HepG2 (cell line): ENCODE measurements around the gene UCKL1. TPM values are rescaled to one million over a fixed set of nuclear protein-coding genes. Genes with fewer than 3 reads are reported as not detected.
A peak's percentile ranks its signal among the peaks of the same experiment; 100 is the strongest.

Source experiments
- ATAD3A ChIP-seq: sonication (generic); formaldehyde crosslinking; IDR thresholded peaks from 2 replicates; pipeline ENCODE4 v1.4.0; 2020; ENCODE audit warnings: missing genetic modification reagents
- DRAP1 ChIP-seq: IDR thresholded peaks from 2 replicates; pipeline ENCODE4 v1.6.1; 2016; ENCODE audit warnings: missing genetic modification reagents, missing compliant biosample characterization
- HOXA3 ChIP-seq: sonication (generic); formaldehyde crosslinking; IDR thresholded peaks from 2 replicates; pipeline ENCODE4 v1.5.0; 2020; ENCODE audit warnings: missing genetic modification reagents
- NBN ChIP-seq: fragments of 450-650 bp; conservative IDR thresholded peaks from 2 replicates; pipeline ENCODE4 v1.6.1; 2017
- ONECUT2 ChIP-seq: sonication (generic); formaldehyde crosslinking; IDR thresholded peaks from 2 replicates; pipeline ENCODE4 v1.4.0; 2020; ENCODE audit warnings: missing genetic modification reagents
- THYN1 ChIP-seq: sonication (generic); formaldehyde crosslinking; IDR thresholded peaks from 2 replicates; pipeline ENCODE4 v1.8.1; 2023; ENCODE audit warnings: low read depth, mild to moderate bottlenecking, moderate library complexity, missing genetic modification reagents, borderline replicate concordance
- XBP1 ChIP-seq: sonication (generic); formaldehyde crosslinking; IDR thresholded peaks from 2 replicates; pipeline ENCODE4 v1.5.0; 2020; ENCODE audit warnings: missing genetic modification reagents
- ZBTB42 ChIP-seq: sonication (generic); formaldehyde crosslinking; IDR thresholded peaks from 2 replicates; pipeline ENCODE4 v1.5.0; 2020; ENCODE audit warnings: mild to moderate bottlenecking, missing genetic modification reagents
- ZBTB7A ChIP-seq: sonication (generic); formaldehyde crosslinking; IDR thresholded peaks from 2 replicates; pipeline ENCODE4 v1.8.0; 2022; ENCODE audit warnings: mild to moderate bottlenecking, missing genetic modification reagents
- ZNF253 ChIP-seq: sonication (generic); formaldehyde crosslinking; IDR thresholded peaks from 2 replicates; pipeline ENCODE4 v1.8.0; 2022; ENCODE audit warnings: mild to moderate bottlenecking, missing genetic modification reagents, borderline replicate concordance
- ZNF552 ChIP-seq: sonication (generic); formaldehyde crosslinking; IDR thresholded peaks from 2 replicates; pipeline ENCODE4 v1.9.0; 2022; ENCODE audit warnings: missing genetic modification reagents, mild to moderate bottlenecking, borderline replicate concordance
- ZNF841 ChIP-seq: sonication (generic); formaldehyde crosslinking; IDR thresholded peaks from 2 replicates; pipeline ENCODE4 v1.8.1; 2023; ENCODE audit warnings: missing genetic modification reagents, borderline replicate concordance
- polyA plus RNA-seq, 8 experiments: library from polyadenylated mRNA; depleted of rRNA in 3 of 8; stranded (reverse) in 7 of 8; unstranded in 1 of 8; fragments of >200 nt; fragmentation: Illumina TruSeq in 4 of 8; extraction: Trizol in 4 of 8; gene quantifications; 2 replicates each; pipeline versions ENCODE4 v1.2.1 to v1.2.3, GENCODE V29; 2011 to 2016; ENCODE audit warnings: low read depth in 4 of 8, missing spikeins in 1 of 8, mixed read lengths in 1 of 8; ENCODE audit not compliant: insufficient read depth in 1 of 8
- total RNA-seq, 5 experiments: library from RNA; depleted of rRNA; stranded (reverse); fragments of >200 nt; fragmentation: Illumina TruSeq; extraction: Trizol; gene quantifications; 2 replicates each; pipeline ENCODE4 v1.2.3, GENCODE V29; 2016; ENCODE audit warnings: low read depth in 1 of 5
- TF ChIP-seq, protein P1 (sequence below): sonication (generic); formaldehyde crosslinking; IDR thresholded peaks from 2 replicates; pipeline ENCODE4 v1.9.0; 2021; ENCODE audit warnings: missing genetic modification reagents, borderline replicate concordance
- TF ChIP-seq, protein P2 (sequence below): sonication (generic); formaldehyde crosslinking; conservative IDR thresholded peaks from 2 replicates; pipeline ENCODE4 v1.5.0; 2020; ENCODE audit warnings: missing genetic modification reagents
- TF ChIP-seq, protein P3 (sequence below): sonication (generic); formaldehyde crosslinking; IDR thresholded peaks from 2 replicates; pipeline ENCODE4 v1.4.0; 2020; ENCODE audit warnings: mild to moderate bottlenecking, low read depth, missing genetic modification reagents
- TF ChIP-seq, protein P4 (sequence below): sonication (generic); formaldehyde crosslinking; IDR thresholded peaks from 2 replicates; pipeline ENCODE4 v1.9.0; 2021; ENCODE audit warnings: missing genetic modification reagents, mild to moderate bottlenecking, borderline replicate concordance
- TF ChIP-seq, protein P5 (sequence below): sonication (generic); formaldehyde crosslinking; IDR thresholded peaks from 2 replicates; pipeline ENCODE4 v1.4.0; 2020; ENCODE audit warnings: missing genetic modification reagents

UCKL1 gene
- total and polyA plus RNA-seq, 2 of the 13 experiments (the other 11 are each of a cell fraction or from before 2014, with no cell fraction given) = 50.2 to 126 TPM

- TF ChIP-seq, protein P1, sequence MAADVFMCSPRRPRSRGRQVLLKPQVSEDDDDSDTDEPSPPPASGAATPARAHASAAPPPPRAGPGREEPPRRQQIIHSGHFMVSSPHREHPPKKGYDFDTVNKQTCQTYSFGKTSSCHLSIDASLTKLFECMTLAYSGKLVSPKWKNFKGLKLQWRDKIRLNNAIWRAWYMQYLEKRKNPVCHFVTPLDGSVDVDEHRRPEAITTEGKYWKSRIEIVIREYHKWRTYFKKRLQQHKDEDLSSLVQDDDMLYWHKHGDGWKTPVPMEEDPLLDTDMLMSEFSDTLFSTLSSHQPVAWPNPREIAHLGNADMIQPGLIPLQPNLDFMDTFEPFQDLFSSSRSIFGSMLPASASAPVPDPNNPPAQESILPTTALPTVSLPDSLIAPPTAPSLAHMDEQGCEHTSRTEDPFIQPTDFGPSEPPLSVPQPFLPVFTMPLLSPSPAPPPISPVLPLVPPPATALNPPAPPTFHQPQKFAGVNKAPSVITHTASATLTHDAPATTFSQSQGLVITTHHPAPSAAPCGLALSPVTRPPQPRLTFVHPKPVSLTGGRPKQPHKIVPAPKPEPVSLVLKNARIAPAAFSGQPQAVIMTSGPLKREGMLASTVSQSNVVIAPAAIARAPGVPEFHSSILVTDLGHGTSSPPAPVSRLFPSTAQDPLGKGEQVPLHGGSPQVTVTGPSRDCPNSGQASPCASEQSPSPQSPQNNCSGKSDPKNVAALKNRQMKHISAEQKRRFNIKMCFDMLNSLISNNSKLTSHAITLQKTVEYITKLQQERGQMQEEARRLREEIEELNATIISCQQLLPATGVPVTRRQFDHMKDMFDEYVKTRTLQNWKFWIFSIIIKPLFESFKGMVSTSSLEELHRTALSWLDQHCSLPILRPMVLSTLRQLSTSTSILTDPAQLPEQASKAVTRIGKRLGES (CRISPR knock-in tag) = no peak
- TF ChIP-seq ZNF552 (0 out of 2 replicates have a peak, but pooled peaks have one; percentile 16), ATAD3A (CRISPR knock-in tag) (no peak), NBN (no peak), ONECUT2 (CRISPR knock-in tag) (peak; percentile 21; the same call in 1 of the 2 replicates), HOXA3 (peak; percentile 61; the same call in 1 of the 2 replicates), ZNF841 (CRISPR knock-in tag) (no peak), THYN1 (CRISPR knock-in tag) (no peak), ZBTB42 (CRISPR knock-in tag) (no peak), ZBTB7A (CRISPR knock-in tag) (peak; percentile 93; the same call in 1 of the 2 replicates), ZNF253 (no peak), DRAP1 (0 out of 2 replicates have a peak, but pooled peaks have one; percentile 27), XBP1 (CRISPR knock-in tag) (no peak)
- TF ChIP-seq, protein P2, sequence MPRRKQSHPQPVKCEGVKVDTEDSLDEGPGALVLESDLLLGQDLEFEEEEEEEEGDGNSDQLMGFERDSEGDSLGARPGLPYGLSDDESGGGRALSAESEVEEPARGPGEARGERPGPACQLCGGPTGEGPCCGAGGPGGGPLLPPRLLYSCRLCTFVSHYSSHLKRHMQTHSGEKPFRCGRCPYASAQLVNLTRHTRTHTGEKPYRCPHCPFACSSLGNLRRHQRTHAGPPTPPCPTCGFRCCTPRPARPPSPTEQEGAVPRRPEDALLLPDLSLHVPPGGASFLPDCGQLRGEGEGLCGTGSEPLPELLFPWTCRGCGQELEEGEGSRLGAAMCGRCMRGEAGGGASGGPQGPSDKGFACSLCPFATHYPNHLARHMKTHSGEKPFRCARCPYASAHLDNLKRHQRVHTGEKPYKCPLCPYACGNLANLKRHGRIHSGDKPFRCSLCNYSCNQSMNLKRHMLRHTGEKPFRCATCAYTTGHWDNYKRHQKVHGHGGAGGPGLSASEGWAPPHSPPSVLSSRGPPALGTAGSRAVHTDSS (CRISPR knock-in tag) = 0 out of 2 replicates have a peak, but pooled peaks have one; percentile 18
- TF ChIP-seq, protein P3, sequence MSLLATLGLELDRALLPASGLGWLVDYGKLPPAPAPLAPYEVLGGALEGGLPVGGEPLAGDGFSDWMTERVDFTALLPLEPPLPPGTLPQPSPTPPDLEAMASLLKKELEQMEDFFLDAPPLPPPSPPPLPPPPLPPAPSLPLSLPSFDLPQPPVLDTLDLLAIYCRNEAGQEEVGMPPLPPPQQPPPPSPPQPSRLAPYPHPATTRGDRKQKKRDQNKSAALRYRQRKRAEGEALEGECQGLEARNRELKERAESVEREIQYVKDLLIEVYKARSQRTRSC (CRISPR knock-in tag) = 0 out of 2 replicates have a peak, but pooled peaks have one; percentile 49
- TF ChIP-seq, protein P4, sequence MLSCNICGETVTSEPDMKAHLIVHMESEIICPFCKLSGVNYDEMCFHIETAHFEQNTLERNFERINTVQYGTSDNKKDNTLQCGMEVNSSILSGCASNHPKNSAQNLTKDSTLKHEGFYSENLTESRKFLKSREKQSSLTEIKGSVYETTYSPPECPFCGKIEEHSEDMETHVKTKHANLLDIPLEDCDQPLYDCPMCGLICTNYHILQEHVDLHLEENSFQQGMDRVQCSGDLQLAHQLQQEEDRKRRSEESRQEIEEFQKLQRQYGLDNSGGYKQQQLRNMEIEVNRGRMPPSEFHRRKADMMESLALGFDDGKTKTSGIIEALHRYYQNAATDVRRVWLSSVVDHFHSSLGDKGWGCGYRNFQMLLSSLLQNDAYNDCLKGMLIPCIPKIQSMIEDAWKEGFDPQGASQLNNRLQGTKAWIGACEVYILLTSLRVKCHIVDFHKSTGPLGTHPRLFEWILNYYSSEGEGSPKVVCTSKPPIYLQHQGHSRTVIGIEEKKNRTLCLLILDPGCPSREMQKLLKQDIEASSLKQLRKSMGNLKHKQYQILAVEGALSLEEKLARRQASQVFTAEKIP = no peak
- TF ChIP-seq, protein P5, sequence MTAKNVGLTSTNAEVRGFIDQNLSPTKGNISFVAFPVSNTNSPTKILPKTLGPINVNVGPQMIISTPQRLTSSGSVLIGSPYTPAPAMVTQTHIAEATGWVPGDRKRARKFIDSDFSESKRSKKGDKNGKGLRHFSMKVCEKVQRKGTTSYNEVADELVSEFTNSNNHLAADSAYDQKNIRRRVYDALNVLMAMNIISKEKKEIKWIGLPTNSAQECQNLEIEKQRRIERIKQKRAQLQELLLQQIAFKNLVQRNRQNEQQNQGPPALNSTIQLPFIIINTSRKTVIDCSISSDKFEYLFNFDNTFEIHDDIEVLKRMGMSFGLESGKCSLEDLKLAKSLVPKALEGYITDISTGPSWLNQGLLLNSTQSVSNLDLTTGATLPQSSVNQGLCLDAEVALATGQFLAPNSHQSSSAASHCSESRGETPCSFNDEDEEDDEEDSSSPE = no peak; the same call in 1 of the 2 replicates
Measured at GRCh38 chr20:63968928-63969760, 12.9 kb upstream of the UCKL1 start (continued).
